Body of pancreas (tissue), 4 donors: ENCODE results near the gene DCAF10. TPM values are rescaled to one million over a fixed set of nuclear protein-coding genes. Genes with fewer than 3 reads are reported as not detected.
"Not testable (repeated sequence)": the region's sequence is repeated elsewhere in the genome, so short reads cannot be mapped to it uniquely, and the experiment has no call there.

Experiments used
- ATAC-seq: fragments of 150-250 bp; one replicate; pipeline ENCODE4 v1.9.1; 2016
- DNase-seq, 4 donors: peaks; one replicate each; pipeline ENCODE4 v3.0.0-alpha.2; 2019
- H3K27ac ChIP-seq, 4 donors: fragments of 200-600 bp; sonication (generic); 1 replicate in 3 of 4; 2 replicates in 1 of 4; pipeline versions ENCODE4 v1.5.1 to v1.6.1; 2016 to 2019; ENCODE audit warnings: mild to moderate bottlenecking in 1 of 4, mixed read lengths in 1 of 4, moderate library complexity in 1 of 4
- H3K27me3 ChIP-seq, 2 donors: fragments of 200-600 bp; sonication (generic); one replicate each; pipeline ENCODE4 v1.6.0; 2016; ENCODE audit warnings: mild to moderate bottlenecking in 1 of 2
- H3K36me3 ChIP-seq, 2 donors: fragments of 200-600 bp; sonication (generic); replicated peaks in 1 of 2; 2 replicates each; pipeline ENCODE4 v1.5.1; 2016; ENCODE audit warnings: low read depth in 2 of 2; ENCODE audit not compliant: insufficient read depth in 1 of 2
- H3K4me1 ChIP-seq: fragments of 200-600 bp; sonication (generic); one replicate; pipeline ENCODE4 v1.6.0; 2016
- H3K4me3 ChIP-seq, 2 donors: fragments of 200-600 bp; sonication (generic); 1 replicate in 1 of 2; 2 replicates in 1 of 2; pipeline ENCODE4 v1.5.1; 2016 to 2019
- H3K9me3 ChIP-seq, 3 donors: fragments of 200-600 bp; sonication (generic); 1 replicate in 2 of 3; 2 replicates in 1 of 3; pipeline ENCODE4 v1.5.1; 2016
- CTCF ChIP-seq, 7 experiments: fragments of 450-650 bp in 4 of 7; fragments of 200-600 bp in 3 of 7; sonication (generic) in 3 of 7; IDR thresholded peaks; one replicate each; pipeline ENCODE4 v1.5.1; 2016 to 2019; ENCODE audit warnings: antibody characterized with exemption in 7 of 7
- POLR2A ChIP-seq, 3 donors: fragments of 450-650 bp; IDR thresholded peaks; one replicate each; pipeline ENCODE4 v1.6.1; 2016; ENCODE audit warnings: antibody characterized with exemption in 3 of 3, mild to moderate bottlenecking in 2 of 3
- WGBS, 2 donors: methylation state at CpG; one replicate each; pipeline ENCODE4 v1.1.5; 2017; 5-methylcytosine and 5-hydroxymethylcytosine counted together
- intact Hi-C: fragments of 100-400 bp; cut with DNase I; formaldehyde crosslinking; loops from one replicate; pipeline ENCODE4 v1.15.1; 2023
- total RNA-seq, 2 donors: library from RNA; depleted of rRNA; stranded (reverse); fragments of >200 nt; gene quantifications; one replicate each; pipeline ENCODE4 v1.1.0, GENCODE V29; 2016

Gene DCAF10
- total RNA-seq, 2 donors from 2014 or later: 12.7 to 14.5 TPM

GRCh38 chr9:37873955-37874354, 73.4 kb downstream of the DCAF10 start:
- intact Hi-C loops: no loop called here
- Histone ChIP-seq H3K4me3 (no peak overlapping the region), H3K27me3 (no peaks in the 10 kb centered on the region), H3K36me3 (no peaks in the 10 kb centered on the region), H3K27ac (no peak overlapping the region), H3K4me1 (no peaks in the 10 kb centered on the region), H3K9me3 (no peaks in the 10 kb centered on the region)
- DNase-seq: no peak
- ATAC-seq: no peak
- no peak for TF ChIP-seq POLR2A (IDR thresholded peaks at IDR 0.05)
- TF ChIP-seq CTCF (IDR thresholded peaks at IDR 0.05): no peak
- WGBS, 2 donors: 100% methylated on average over 2 of the region's 2 CpGs

- no peaks in the 10 kb centered on the region for H3K36me3 ChIP-seq
- no peaks in the 10 kb centered on the region for H3K9me3 ChIP-seq
- H3K4me3 ChIP-seq: no peak overlapping the region
- TF ChIP-seq POLR2A (IDR thresholded peaks at IDR 0.05) (no peak), CTCF (IDR thresholded peaks at IDR 0.05) (no peak)
- 84 to 94% methylated on average over 1 of the region's 1 CpG for WGBS, 2 donors
- no peak for ATAC-seq
- H3K27me3 ChIP-seq: no peaks in the 10 kb centered on the region
- DNase-seq: no peak
- intact Hi-C loops: no loop called here
- no peaks in the 10 kb centered on the region for H3K4me1 ChIP-seq
- H3K27ac ChIP-seq: no peak overlapping the region
These were observed 75.8 kb downstream of the DCAF10 start for GRCh38 chr9:37876376-37876775.

- Histone ChIP-seq H3K36me3 (peaks cover 0 to 2% of the 10 kb centered on the region in 2 donors), H3K4me1 (no peaks in the 10 kb centered on the region), H3K9me3 (no peaks in the 10 kb centered on the region), H3K27ac (no peak overlapping the region), H3K27me3 (no peaks in the 10 kb centered on the region), H3K4me3 (no peak overlapping the region)
- intact Hi-C loops: no loop called here
- WGBS, 2 donors: 90 to 92% methylated on average over 2 of the region's 2 CpGs
- DNase-seq: no peak
- no peak for TF ChIP-seq POLR2A (IDR thresholded peaks at IDR 0.05)
- TF ChIP-seq CTCF (IDR thresholded peaks at IDR 0.05): no peak
- no peak for ATAC-seq
These were observed 80.4 kb downstream of the DCAF10 start for GRCh38 chr9:37880916-37881479.

GRCh38 chr9:37887977-37888583, 87.5 kb downstream of the DCAF10 start:
- H3K4me1 ChIP-seq, H3K36me3 ChIP-seq, H3K27ac ChIP-seq, H3K9me3 ChIP-seq, H3K27me3 ChIP-seq, ATAC-seq, intact Hi-C loops, H3K4me3 ChIP-seq: not testable (repeated sequence)
- DNase-seq: peak in 1 of 4 donors; percentile 26
- WGBS, 2 donors: 83 to 95% methylated on average over 11 of the region's 11 CpGs

GRCh38 chr9:37889536-37889935, 88.9 kb downstream of the DCAF10 start:
- peaks cover 4% of the 10 kb centered on the region in 2 donors for H3K36me3 ChIP-seq
- no peak for ATAC-seq

GRCh38 chr9:37891042-37891441, 90.4 kb downstream of the DCAF10 start:
- ATAC-seq, H3K9me3 ChIP-seq, DNase-seq, H3K4me3 ChIP-seq, intact Hi-C loops, H3K27me3 ChIP-seq, H3K4me1 ChIP-seq, H3K36me3 ChIP-seq, H3K27ac ChIP-seq: not testable (repeated sequence)
- 94 to 96% methylated on average over 6 to 10 of the region's 17 CpGs for WGBS, 2 donors

More at GRCh38 chr9:37889536-37889935, 88.9 kb downstream of the DCAF10 start:
- H3K27me3 ChIP-seq: no peaks in the 10 kb centered on the region
- no peak overlapping the region for H3K27ac ChIP-seq
- no peak for DNase-seq
- no peak overlapping the region for H3K4me3 ChIP-seq
- TF ChIP-seq CTCF (IDR thresholded peaks at IDR 0.05) (no peak), POLR2A (IDR thresholded peaks at IDR 0.05) (no peak)
- intact Hi-C loops: no loop called here
- H3K4me1 ChIP-seq: no peaks in the 10 kb centered on the region
- H3K9me3 ChIP-seq: no peaks in the 10 kb centered on the region
